ENCODE data around the gene LCN15.

DNA sequence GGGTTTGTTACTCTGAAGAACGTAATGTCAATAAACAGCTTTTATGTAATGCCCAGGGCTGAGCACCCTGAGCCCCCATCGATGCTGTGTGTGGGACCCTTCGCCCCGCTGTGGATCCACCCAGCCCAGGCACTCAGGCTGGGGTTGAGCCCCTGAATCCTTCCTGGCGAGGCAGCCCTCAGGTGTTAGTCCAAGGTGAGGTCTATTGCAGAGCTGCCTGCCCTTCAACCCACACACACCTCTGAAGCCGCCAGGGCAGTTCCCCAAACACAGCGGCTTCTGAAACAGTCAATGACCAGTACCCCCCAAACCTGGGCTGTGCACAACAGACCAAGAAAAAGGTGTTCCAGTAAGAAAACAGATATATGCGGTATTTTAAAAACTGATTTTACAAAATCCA lies 40.3 kb downstream of the LCN15 start:
- TF ChIP-seq, protein P1, sequence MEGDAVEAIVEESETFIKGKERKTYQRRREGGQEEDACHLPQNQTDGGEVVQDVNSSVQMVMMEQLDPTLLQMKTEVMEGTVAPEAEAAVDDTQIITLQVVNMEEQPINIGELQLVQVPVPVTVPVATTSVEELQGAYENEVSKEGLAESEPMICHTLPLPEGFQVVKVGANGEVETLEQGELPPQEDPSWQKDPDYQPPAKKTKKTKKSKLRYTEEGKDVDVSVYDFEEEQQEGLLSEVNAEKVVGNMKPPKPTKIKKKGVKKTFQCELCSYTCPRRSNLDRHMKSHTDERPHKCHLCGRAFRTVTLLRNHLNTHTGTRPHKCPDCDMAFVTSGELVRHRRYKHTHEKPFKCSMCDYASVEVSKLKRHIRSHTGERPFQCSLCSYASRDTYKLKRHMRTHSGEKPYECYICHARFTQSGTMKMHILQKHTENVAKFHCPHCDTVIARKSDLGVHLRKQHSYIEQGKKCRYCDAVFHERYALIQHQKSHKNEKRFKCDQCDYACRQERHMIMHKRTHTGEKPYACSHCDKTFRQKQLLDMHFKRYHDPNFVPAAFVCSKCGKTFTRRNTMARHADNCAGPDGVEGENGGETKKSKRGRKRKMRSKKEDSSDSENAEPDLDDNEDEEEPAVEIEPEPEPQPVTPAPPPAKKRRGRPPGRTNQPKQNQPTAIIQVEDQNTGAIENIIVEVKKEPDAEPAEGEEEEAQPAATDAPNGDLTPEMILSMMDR (IDR thresholded peaks at IDR 0.05), result no peak
- no peak for TF ChIP-seq EP300 (IDR thresholded peaks at IDR 0.05)

All from tibial nerve (tissue), 4 donors.